Neural cell (in vitro differentiated cells): ENCODE measurements around the gene PDGFA. TPM values are rescaled to one million over a fixed set of nuclear protein-coding genes. Genes with fewer than 3 reads are reported as not detected.

Experiments
- H2AFZ ChIP-seq: fragments of 200-600, 300-800 bp; sonication (generic), shearing (Covaris generic); 2 replicates; pipeline ENCODE4 v1.6.0; 2014; ENCODE audit warnings: low read depth, mild to moderate bottlenecking, antibody characterized with exemption, low read length, moderate library complexity
- H3F3A ChIP-seq: fragments of 200-600 bp; shearing (Covaris generic); 2 replicates; pipeline ENCODE4 v1.6.1; 2016; ENCODE audit warnings: mild to moderate bottlenecking, moderate library complexity, mixed read lengths, antibody characterized with exemption, low read length; ENCODE audit not compliant: insufficient read depth, poor library complexity, severe bottlenecking
- H3K27ac ChIP-seq: fragments of 200-600, 300-800 bp; sonication (generic), shearing (Covaris generic); 2 replicates; pipeline ENCODE4 v1.5.1; 2014; ENCODE audit warnings: mild to moderate bottlenecking, low read length, moderate library complexity
- H3K27me3 ChIP-seq: fragments of 300-800, 200-600 bp; sonication (generic), shearing (Covaris generic); 2 replicates; pipeline ENCODE4 v1.6.0; 2014; ENCODE audit warnings: mild to moderate bottlenecking, low read depth, low read length, moderate library complexity; ENCODE audit not compliant: insufficient read depth
- H3K36me3 ChIP-seq: fragments of 300-800, 200-600 bp; sonication (generic), shearing (Covaris generic); 2 replicates; pipeline ENCODE4 v1.5.1; 2014; ENCODE audit warnings: mild to moderate bottlenecking, antibody characterized with exemption, low read length, moderate library complexity; ENCODE audit not compliant: insufficient read depth
- H3K4me2 ChIP-seq: fragments of 300-800, 200-600 bp; sonication (generic), shearing (Covaris generic); 2 replicates; pipeline ENCODE4 v1.6.0; 2014; ENCODE audit warnings: mild to moderate bottlenecking, low read length
- H3K4me3 ChIP-seq: fragments of 300-800, 200-600 bp; sonication (generic), shearing (Covaris generic); 2 replicates; pipeline ENCODE4 v1.5.1; 2014; ENCODE audit warnings: mild to moderate bottlenecking, low read length, moderate library complexity
- H3K79me2 ChIP-seq: fragments of 200-600 bp; shearing (Covaris generic); replicated peaks from 2 replicates; pipeline ENCODE4 v1.6.0; 2014; ENCODE audit warnings: mild to moderate bottlenecking, low read length, moderate library complexity; ENCODE audit not compliant: insufficient read depth
- H3K9ac ChIP-seq: fragments of 300-800, 200-600 bp; sonication (generic), shearing (Covaris generic); 2 replicates; pipeline ENCODE4 v1.6.1; 2016; ENCODE audit warnings: mild to moderate bottlenecking, low read length, mixed read lengths
- H3K9me2 ChIP-seq: fragments of 200-600 bp; shearing (Covaris generic); 2 replicates; pipeline ENCODE4 v1.6.1; 2016; ENCODE audit warnings: mild to moderate bottlenecking, low read length, mixed read lengths; ENCODE audit not compliant: insufficient read depth
- H3K9me3 ChIP-seq: fragments of 200-600, 300-800 bp; sonication (generic), shearing (Covaris generic); 2 replicates; pipeline ENCODE4 v1.6.1; 2016; ENCODE audit warnings: mild to moderate bottlenecking, mixed run types, low read length, moderate library complexity, mixed read lengths
- H4K20me1 ChIP-seq: fragments of 200-600 bp; shearing (Covaris generic); 2 replicates; pipeline ENCODE4 v1.6.1; 2016; ENCODE audit warnings: mild to moderate bottlenecking, mixed run types; ENCODE audit not compliant: insufficient read depth
- MXI1 ChIP-seq: fragments of 450-650 bp; conservative IDR thresholded peaks from 2 replicates; pipeline ENCODE4 v1.6.1; 2014; ENCODE audit warnings: antibody characterized with exemption, mild to moderate bottlenecking; ENCODE audit not compliant: poor library complexity, severe bottlenecking
- POLR2AphosphoS5 ChIP-seq: IDR thresholded peaks from 2 replicates; pipeline ENCODE4 v1.6.1; 2012
- SMC3 ChIP-seq: fragments of 450-650 bp; conservative IDR thresholded peaks from 2 replicates; pipeline ENCODE4 v1.6.1; 2014; ENCODE audit warnings: antibody characterized with exemption, mild to moderate bottlenecking, moderate library complexity; ENCODE audit not compliant: poor library complexity
- TAF1 ChIP-seq: IDR thresholded peaks from 2 replicates; pipeline ENCODE4 v1.6.1; 2012; ENCODE audit warnings: low read depth
- polyA plus RNA-seq: library from polyadenylated mRNA; depleted of rRNA; stranded (reverse); fragments of >200 nt; gene quantifications from 2 replicates; pipeline ENCODE4 v1.2.3, GENCODE V29; 2014
- TF ChIP-seq, protein P1 (sequence below): IDR thresholded peaks from 2 replicates; pipeline ENCODE4 v1.6.1; 2012; ENCODE audit warnings: borderline replicate concordance

The PDGFA gene
- polyA plus RNA-seq, 1 donor from 2014 or later, result 4.1 TPM

DNA sequence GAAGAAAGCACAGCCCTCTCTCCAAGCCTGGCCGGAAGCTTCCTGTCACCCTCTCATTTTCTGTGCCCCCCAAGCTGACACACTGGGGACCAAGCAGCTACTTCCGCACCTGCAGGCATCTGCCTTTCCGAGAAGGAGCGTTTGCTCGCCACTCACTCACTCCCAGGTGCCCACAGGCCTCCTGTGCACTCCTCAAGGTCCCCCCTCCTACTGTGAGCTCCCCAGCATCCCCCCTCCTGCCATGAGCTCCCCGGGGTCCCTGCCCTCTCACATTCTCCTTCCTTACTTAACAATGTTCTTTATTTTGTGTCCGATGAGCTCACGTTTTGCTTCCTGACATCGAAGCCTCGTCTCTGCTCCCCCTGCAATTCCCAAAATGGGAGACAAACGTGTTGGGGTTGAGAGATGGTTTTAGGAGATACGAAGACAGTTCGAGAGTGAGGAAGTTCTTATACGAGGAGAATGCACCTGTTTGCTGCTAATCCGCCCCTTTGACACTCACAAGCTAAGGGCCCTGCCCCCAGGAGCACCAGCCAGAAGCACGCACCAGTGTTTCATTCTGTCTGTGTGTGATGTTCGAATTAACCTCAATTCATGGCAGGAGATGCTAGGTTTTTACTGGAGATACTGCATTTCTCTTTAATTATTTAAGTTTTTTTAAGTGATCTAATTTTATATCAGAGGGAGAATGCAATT lies 70.2 kb downstream of the PDGFA start:
- H3K79me2 ChIP-seq, result no peaks in the 10 kb centered on the region
- no peak overlapping the region for H3K27ac ChIP-seq
- no peak overlapping the region for H3K4me2 ChIP-seq
- no peak overlapping the region for H2AFZ ChIP-seq
- no peak overlapping the region for H3K9ac ChIP-seq
- H3K27me3 ChIP-seq, result peaks cover 11% of the 10 kb centered on the region
- no peaks in the 10 kb centered on the region for H3K36me3 ChIP-seq
- H3K9me3 ChIP-seq, result no peaks in the 10 kb centered on the region
- no peaks in the 10 kb centered on the region for H4K20me1 ChIP-seq
- no peaks in the 10 kb centered on the region for H3F3A ChIP-seq
- no peak overlapping the region for H3K4me3 ChIP-seq
- H3K9me2 ChIP-seq, result no peaks in the 10 kb centered on the region
- TF ChIP-seq SMC3, result no peak
- TF ChIP-seq, protein P1, sequence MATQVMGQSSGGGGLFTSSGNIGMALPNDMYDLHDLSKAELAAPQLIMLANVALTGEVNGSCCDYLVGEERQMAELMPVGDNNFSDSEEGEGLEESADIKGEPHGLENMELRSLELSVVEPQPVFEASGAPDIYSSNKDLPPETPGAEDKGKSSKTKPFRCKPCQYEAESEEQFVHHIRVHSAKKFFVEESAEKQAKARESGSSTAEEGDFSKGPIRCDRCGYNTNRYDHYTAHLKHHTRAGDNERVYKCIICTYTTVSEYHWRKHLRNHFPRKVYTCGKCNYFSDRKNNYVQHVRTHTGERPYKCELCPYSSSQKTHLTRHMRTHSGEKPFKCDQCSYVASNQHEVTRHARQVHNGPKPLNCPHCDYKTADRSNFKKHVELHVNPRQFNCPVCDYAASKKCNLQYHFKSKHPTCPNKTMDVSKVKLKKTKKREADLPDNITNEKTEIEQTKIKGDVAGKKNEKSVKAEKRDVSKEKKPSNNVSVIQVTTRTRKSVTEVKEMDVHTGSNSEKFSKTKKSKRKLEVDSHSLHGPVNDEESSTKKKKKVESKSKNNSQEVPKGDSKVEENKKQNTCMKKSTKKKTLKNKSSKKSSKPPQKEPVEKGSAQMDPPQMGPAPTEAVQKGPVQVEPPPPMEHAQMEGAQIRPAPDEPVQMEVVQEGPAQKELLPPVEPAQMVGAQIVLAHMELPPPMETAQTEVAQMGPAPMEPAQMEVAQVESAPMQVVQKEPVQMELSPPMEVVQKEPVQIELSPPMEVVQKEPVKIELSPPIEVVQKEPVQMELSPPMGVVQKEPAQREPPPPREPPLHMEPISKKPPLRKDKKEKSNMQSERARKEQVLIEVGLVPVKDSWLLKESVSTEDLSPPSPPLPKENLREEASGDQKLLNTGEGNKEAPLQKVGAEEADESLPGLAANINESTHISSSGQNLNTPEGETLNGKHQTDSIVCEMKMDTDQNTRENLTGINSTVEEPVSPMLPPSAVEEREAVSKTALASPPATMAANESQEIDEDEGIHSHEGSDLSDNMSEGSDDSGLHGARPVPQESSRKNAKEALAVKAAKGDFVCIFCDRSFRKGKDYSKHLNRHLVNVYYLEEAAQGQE, result no peak

DNA sequence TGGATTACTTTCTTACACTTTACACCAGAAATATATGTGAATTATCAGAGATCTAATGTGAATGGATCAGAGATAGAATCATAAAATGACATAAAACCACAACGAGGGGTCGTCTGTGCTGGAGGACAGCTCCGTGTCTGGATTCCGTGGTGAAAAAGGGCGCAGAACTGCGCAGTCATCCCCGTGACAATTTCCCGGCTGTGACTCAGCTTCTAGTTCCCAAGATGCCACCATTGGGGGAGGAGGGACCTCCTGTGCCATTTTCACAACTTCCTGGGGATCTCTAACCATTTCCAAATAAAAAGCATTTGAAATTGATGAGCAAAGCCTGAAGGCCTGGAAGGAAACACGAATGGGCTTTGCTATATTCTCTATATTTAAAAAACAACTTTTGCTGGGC lies 72.1 kb downstream of the PDGFA start:
- Histone ChIP-seq H3K36me3 (no peaks in the 10 kb centered on the region), H3K4me2 (no peak overlapping the region), H4K20me1 (no peaks in the 10 kb centered on the region), H3K4me3 (no peak overlapping the region), H3K9me2 (no peaks in the 10 kb centered on the region), H3F3A (no peaks in the 10 kb centered on the region), H3K9me3 (no peaks in the 10 kb centered on the region), H3K27me3 (peaks cover 11% of the 10 kb centered on the region), H3K9ac (no peak overlapping the region), H3K79me2 (no peaks in the 10 kb centered on the region), H2AFZ (no peak overlapping the region), H3K27ac (no peak overlapping the region)
- TF ChIP-seq MXI1, result no peak
- no peak for TF ChIP-seq TAF1
- TF ChIP-seq SMC3, result no peak
- no peak for TF ChIP-seq POLR2AphosphoS5

Other genes starting within 250 kb of the PDGFA start
- gene FOXL3, start 229.7 kb downstream of the PDGFA start, polyA plus RNA-seq, result not detected in 2 replicates
- 5.3 and 8.0 TPM in 2 replicates for gene DNAAF5, start 206.9 kb upstream of the PDGFA start, polyA plus RNA-seq
- 38.6 and 44.1 TPM in 2 replicates for gene PRKAR1B, start 207.4 kb upstream of the PDGFA start, polyA plus RNA-seq